HL-60/S4 treated with phorbol 12-myristate 13-acetate at 8.2 ng/mL for 4 days and 3 days (cell line): ENCODE results near the gene BEGAIN.

ENCODE experiments used
- in situ Hi-C: fragments of 300-500 bp; cut with MboI; formaldehyde crosslinking; loops from 2 replicates; pipeline ENCODE4 v1.15.0; 2022; ENCODE audit warnings: low sequenced_read_pairs

BEGAIN gene

GRCh38 chr14:100584056-100585031, 2.9 kb downstream of the BEGAIN start:
- in situ Hi-C loops = no loop called here

DNA sequence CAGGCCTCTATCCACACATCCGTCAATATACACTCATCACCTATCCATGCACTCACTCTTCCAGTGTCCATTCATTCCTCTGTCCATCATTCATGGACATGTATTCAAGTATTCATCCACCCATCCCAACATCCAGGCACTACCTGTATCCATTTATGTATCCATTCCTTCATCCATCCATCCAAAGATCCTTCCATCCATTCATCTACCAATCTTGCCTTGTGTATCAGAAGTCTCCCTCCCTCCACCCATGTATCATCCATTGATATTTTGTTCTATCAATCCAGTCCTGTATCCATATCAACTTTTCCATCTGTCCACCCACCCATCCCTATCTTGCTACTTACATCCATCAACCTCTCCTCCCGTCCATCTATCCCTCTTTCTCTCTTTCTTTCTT, 4.0 kb downstream of the BEGAIN start:
- in situ Hi-C loops = no loop called here

DNA sequence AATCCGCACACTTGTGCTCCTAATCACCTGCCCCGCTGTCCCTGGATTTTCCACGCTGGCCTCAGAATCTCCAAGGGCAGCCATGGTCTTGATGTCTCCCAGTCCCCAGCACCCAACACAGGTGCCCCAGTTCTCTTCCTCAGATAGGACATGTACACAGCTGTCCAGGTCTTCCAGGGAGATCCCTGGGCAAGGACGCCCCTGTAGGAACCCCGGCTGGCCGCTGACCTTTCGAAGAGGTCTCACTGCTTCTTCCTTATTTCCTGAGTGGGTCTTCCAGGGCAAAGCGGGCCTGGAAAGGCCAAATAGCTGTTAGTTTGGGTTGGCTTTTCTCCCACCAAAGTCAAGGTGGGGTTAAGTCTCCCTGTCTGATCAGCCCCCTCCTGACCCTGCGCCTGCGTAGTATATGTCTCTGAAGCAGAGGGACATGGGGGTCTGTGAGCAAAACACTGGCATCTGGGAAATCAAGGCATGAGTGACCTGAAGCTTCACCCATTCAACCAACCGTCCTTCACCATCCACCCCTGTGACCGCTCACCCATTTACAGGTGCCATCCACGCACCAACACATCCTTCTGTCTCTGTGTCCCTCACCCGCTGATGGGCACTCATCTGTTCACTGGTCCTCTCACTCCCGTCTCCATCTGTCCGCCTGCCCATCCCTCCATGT, 4.6 kb downstream of the BEGAIN start:
- in situ Hi-C loops = no loop called here

DNA sequence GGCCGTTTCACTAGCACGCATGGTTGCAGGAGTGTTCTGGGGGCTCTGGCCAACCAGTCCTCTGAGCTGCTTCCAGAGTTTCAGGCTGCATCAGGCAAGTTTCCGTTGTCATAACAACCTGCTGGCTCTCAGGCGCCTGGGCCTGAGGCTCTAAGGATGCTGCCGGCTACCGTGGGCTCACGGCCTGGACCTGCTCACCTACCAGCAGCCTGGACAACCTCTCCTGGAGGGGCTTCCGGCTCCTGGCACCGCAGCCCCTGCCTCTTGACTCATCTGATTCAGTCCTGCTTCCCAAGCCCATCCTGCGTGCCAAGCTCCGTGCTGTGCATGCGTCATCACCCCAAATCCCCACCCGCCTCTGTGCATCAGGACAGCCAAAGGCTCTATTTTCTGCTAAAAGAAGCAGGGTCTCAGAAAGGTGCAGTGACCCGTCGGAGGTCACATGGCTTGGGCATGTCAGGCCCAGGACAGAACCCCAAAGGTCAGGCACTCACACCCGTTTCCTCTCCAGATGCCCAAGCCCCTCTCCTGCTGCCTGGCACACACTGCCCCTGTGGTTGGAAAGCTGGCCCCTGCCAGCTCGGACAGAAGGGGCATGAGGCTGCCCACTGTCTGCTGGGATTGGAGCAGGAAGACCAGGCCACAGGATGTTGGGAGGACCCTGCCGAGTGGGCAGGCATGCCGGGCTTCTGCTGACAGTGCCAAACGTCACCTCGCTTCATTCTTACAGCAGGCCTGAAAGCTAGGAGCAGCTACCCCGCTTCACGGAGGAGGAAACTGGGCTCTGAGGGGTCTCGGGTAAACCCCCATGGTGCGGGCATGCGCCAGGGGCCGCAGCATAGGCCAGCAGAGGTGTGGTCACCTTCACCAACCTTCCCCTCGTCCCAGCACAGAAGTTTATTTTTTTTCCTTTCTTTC, 5.7 kb downstream of the BEGAIN start:
- in situ Hi-C loops = no loop called here

DNA sequence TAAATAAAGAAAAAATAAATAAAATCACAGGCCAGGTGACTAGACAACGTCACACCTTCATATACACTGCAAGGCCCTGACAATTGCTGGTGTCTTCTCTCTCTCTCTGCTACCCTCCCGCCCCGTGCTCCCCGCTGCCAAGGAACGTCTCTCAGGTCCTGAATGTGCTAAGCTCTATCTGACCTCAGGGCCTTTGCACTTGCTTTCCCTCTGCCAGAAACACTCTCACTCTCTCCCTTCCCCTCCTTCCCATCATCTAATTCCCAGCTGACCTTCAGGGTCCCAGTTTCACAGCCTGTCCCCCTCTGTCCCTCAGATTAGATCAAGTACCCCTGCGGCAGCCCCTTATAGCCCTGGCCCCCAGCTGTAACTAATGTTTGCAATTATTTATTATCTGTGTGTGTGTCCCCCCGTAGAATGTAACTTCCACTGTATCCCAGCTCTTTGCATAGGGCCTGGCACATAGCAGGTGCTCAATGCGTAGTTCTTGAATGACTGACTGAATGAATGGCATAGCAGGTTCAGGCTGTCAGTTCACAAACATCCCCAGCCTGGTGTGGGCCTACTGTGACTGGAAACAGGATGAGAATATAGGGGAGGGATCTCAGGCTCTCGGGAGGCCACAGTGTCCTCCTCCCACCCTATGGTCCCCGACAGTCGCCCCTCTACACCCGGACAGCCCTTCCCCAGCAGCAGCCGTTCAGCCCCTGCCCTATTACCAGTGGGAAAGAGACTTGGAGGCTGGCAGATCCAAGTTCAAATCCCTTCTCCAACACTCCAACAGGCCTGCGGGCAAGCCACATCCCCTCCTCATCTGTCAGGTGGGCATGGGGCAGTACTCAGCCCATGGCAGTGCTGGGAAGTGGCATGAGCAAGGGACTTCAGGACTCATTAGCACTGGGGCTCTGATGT, 6.6 kb downstream of the BEGAIN start:
- in situ Hi-C loops = no loop called here

- in situ Hi-C loops = no loop called here
These were observed 8.7 kb downstream of the BEGAIN start for GRCh38 chr14:100578552-100578951.

DNA sequence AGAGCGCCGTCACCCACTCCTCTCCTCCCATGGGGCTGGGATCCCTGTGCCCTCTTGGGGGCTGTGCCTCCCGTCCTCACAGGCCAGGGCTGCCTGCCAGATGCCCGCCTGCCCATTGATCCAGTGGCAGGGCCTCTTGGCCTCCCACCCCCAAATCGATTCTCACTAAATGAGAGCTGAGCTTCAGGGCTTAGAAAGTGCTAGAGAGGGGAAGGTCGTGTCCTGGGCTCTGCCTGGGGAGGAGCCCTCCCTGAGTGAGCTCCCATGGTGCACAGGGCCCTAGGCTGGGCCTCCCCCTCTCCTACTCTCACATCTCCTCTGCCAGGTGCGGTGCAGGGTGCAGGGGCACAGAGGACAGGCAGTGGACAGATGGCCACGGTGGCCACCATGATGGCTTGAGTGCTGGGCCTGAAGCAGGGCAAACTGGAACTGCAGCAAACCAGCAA, 9.2 kb downstream of the BEGAIN start:
- in situ Hi-C loops = no loop called here

DNA sequence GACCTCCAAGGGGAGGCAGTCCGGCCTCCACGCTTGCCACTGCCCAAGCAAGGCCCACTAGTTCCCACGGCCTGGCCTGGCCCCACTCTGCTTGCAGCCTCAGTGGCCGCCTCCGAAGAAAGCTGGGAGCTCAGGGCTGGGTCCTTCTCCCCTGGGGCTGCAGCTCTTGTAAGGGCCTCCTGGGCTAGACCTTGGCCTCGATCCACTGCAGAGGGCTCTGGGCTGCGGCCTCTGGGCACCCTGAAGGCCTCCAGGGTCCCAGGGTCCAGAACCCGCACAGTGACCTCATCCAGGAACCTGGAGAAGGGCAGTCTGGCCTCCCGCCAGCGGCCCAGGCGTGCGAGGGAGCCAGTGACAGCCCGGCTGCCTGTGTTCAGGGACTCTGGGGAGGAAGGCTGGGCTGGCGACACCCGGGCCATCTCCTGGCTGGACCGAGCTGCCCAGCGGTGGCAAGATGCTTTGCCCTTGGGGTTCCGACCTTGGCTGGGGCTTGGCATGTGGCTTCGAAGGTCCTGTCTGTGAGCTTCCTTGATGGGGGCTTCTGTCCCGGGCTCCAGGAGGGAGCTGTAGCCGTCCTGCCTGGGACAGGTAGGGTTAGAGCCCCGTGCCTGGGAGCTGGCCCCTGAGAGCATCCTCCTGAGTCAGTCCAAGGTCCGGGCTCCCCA, 9.8 kb downstream of the BEGAIN start:
- in situ Hi-C loops = no loop called here

DNA sequence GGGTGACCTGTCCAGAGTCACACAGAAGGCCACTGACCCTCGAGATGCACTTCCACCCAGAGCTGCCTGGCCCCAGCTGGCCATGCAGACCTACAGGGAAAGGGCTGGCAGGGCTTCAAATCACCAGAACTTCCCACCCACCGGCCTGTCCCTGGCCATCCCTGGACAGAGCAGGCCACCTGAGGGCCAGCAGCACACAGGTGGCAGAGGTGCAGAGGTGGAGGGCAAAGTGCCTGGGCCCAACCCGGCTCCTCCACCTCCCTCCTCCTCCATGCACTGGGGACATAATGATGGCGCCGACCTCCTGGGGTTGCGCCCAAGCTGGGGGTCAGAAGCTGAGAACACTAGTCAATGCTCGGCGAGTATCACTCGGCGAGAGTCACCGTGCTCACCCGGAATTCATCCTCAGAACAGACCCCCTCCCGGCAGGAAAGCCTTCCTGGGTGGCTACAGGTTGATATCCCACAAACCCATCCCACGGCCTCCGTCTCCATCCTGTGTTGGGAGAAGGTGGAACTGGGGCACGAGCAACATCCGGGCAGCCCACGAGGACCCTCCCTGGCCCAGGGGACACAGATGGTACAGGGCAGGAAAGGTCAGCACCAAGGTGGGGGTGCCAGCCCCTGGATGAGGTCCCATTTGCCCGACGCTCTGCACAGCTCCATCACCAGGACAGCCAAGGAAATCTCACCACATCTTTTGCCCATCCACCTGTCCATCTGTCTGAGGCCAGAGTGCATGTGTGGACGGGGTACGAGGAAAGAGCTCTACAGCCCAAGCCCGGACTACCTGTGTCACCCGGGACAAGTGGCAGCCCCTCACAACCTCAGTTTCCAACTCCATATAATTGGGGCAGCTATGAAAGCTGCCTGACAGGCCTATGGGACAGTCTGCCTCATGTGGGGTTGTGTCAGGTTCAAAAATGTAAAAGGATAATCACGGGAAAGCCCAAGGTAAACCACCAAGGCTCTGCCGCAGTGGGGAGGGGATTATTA, 10.8 kb downstream of the BEGAIN start:
- in situ Hi-C loops = no loop called here

- in situ Hi-C loops = no loop called here
These were observed 11.8 kb downstream of the BEGAIN start for GRCh38 chr14:100575266-100575995.

GRCh38 chr14:100574642-100575031, 12.6 kb downstream of the BEGAIN start:
- in situ Hi-C loops = no loop called here

- in situ Hi-C loops = no loop called here
These were observed 13.2 kb downstream of the BEGAIN start for GRCh38 chr14:100573757-100574641.

- in situ Hi-C loops = no loop called here
These were observed 14.0 kb downstream of the BEGAIN start for GRCh38 chr14:100573002-100573756.

DNA sequence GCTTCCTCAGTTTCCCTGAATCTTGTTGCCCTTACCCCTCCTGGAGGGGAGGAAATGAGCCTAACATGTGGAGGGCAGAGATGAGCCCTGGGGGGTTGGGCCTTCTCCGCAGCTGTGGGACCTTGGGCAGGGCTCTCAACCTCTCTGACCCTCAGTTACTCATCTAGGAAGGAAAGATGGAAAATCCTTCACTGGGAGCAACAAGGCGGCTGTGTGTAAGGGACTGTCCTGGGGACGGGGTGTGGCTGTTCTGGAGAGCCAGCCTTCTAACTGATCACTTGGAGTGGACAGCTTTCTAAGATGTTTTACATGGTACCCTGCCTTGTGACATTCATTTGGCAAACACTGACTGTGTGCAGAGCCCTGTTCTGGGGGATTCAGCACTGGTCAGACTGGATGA, 14.7 kb downstream of the BEGAIN start:
- in situ Hi-C loops = no loop called here

DNA sequence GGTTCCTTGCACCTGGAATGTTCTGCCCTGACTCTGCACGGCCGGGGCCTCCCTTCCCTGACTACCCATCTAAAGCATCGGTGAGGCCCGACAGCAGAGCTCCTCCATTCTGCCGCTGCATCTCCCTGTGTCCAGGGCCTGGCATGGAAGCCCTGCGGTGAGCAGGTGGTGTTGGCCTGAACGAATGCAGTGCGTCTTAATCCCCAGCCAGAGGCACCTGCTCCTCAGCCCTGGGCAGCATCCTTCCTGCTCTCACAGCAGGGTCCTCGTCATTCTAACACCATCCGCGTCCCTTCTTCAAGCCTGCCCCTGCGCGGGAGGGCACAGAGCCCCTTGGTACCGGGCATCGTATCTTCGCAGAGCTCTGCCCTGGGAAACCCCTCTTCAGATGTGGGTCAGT, 15.4 kb downstream of the BEGAIN start:
- in situ Hi-C loops = no loop called here
